Measurements from ENCODE around the gene C4BPA. TPM values are rescaled to one million over a fixed set of nuclear protein-coding genes. Genes with fewer than 3 reads are reported as not detected.

The C4BPA gene
- total and polyA plus RNA-seq, 2 of the 4 experiments (the other 2 are of a cell fraction): not detected

DNA sequence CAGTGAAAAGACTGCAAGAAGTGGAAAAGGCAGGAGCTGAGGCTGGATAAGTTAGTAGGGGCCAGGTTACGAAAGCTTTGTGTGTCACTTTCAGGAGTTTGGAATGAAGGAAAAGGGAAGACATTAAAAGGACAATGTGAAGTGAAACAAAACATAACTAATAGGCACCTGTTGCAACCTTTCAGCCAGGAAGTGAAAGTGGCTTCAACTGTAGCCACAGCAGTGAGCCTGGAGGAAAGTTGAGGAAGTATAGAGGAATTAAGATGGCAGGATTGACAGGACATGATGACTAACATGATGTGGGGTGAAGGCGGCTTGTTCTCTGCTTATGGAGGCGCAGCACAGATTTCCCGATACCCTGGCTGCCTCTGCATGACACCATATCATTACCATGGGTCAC lies 68.9 kb downstream of the C4BPA start:
- Histone ChIP-seq H3K4me2 (ENCODE audit: low read depth, low read length) (no peak overlapping the region), H3K4ac (ENCODE audit: low read depth, low read length) (no peak overlapping the region), H4K91ac (ENCODE audit: insufficient read depth, low read depth, low read length) (no peak overlapping the region), H2AK5ac (ENCODE audit: low read depth, low read length) (no peak overlapping the region), H3K27me3 (ENCODE audit: control insufficient read depth, insufficient read depth, low read length) (no peaks in the 10 kb centered on the region), H2AK9ac (replicated peaks; ENCODE audit: low read depth, low read length, poor library complexity) (no peak overlapping the region), H2BK15ac (ENCODE audit: low read depth, low read length) (no peak overlapping the region), H3K9ac (ENCODE audit: low read depth, low read length) (no peak overlapping the region), H4K8ac (ENCODE audit: low read depth in 2 of 2, low read length in 2 of 2) (no peak overlapping the region), H3K18ac (ENCODE audit: low read depth, low read length) (no peak overlapping the region), H2BK5ac (ENCODE audit: low read depth, low read length, poor library complexity, severe bottlenecking) (no peak overlapping the region), H3K56ac (ENCODE audit: extremely low read depth, insufficient read depth, low read length) (no peak overlapping the region), H2AFZ (replicated peaks; ENCODE audit: low read length, poor library complexity) (no peak overlapping the region), H2BK20ac (ENCODE audit: low read depth, low read length) (no peak overlapping the region), H3K9me3 (ENCODE audit: control insufficient read depth, insufficient read depth, low read length) (no peaks in the 10 kb centered on the region), H3K23ac (ENCODE audit: low read depth, low read length) (no peak overlapping the region), H4K20me1 (ENCODE audit: insufficient read depth, low read length) (no peaks in the 10 kb centered on the region), H3K14ac (replicated peaks; ENCODE audit: low read depth, low read length) (no peak overlapping the region), H3K36me3 (ENCODE audit: control insufficient read depth, insufficient read depth, low read length) (no peaks in the 10 kb centered on the region), H2BK120ac (ENCODE audit: low read depth, low read length) (no peak overlapping the region), H3K9me1 (ENCODE audit: insufficient read depth, low read length) (no peaks in the 10 kb centered on the region), H4K5ac (ENCODE audit: low read depth, low read length) (no peak overlapping the region), H3K4me3 (ENCODE audit: insufficient read depth, low read depth, low read length) (no peak overlapping the region), H3K27ac (ENCODE audit: insufficient read depth, low read length) (no peak overlapping the region), H3K4me1 (ENCODE audit: control insufficient read depth, insufficient read depth, low read length) (no peaks in the 10 kb centered on the region), H3K79me1 (ENCODE audit: low read depth in 1 of 2, low read length in 2 of 2) (no peaks in the 10 kb centered on the region)
- no peak for DNase-seq
- dilution Hi-C loops (cut with HindIII; ENCODE audit: low sequenced_read_pairs, unreplicated experiment) (no loop called here), intact Hi-C loops (cut with micrococcal nuclease) (no loop called here), in situ Hi-C loops (cut with MboI; ENCODE audit: low sequenced_read_pairs) (no loop called here)
- ChIA-PET POLR2A (ENCODE audit: unreplicated experiment) (no interaction called here), CTCF (no interaction called here)
- no peak for ATAC-seq (ENCODE audit: low read depth)
- no TSS peak for BruUV-seq (replicated peaks)
- WGBS, 2 experiments (ENCODE audit: extremely low coverage in 2 of 2, insufficient read length in 1 of 2): no CpG with 5 or more reads among the region's 4 CpGs
- TF ChIP-seq CHD1 (IDR thresholded peaks at IDR 0.05; ENCODE audit: low read depth, low read length) (no peak), MXI1 (IDR thresholded peaks at IDR 0.05; ENCODE audit: borderline replicate concordance, low read depth, low read length) (no peak), BHLHE40 (IDR thresholded peaks at IDR 0.05; ENCODE audit: low read depth, low read length) (no peak), RAD21 (IDR thresholded peaks at IDR 0.05; ENCODE audit: low read length) (no peak), MAZ (IDR thresholded peaks at IDR 0.05; ENCODE audit: borderline replicate concordance, low read depth, low read length) (no peak), RCOR1 (IDR thresholded peaks at IDR 0.05; ENCODE audit: insufficient replicate concordance, low read length) (no peak), CEBPB (IDR thresholded peaks at IDR 0.05; ENCODE audit: low read depth, low read length) (no peak), SMC3 (IDR thresholded peaks at IDR 0.05; ENCODE audit: low read depth, low read length) (no peak), FOS (IDR thresholded peaks at IDR 0.05; ENCODE audit: low read depth, low read length) (no peak), POLR2A (IDR thresholded peaks at IDR 0.05; ENCODE audit: low read depth, low read length) (no peak), MAFK (IDR thresholded peaks at IDR 0.05; ENCODE audit: low read depth, low read length) (no peak), RFX5 (IDR thresholded peaks at IDR 0.05; ENCODE audit: low read depth, low read length) (no peak)
- TF ChIP-seq, protein P1, sequence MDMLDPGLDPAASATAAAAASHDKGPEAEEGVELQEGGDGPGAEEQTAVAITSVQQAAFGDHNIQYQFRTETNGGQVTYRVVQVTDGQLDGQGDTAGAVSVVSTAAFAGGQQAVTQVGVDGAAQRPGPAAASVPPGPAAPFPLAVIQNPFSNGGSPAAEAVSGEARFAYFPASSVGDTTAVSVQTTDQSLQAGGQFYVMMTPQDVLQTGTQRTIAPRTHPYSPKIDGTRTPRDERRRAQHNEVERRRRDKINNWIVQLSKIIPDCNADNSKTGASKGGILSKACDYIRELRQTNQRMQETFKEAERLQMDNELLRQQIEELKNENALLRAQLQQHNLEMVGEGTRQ (IDR thresholded peaks at IDR 0.05; ENCODE audit: low read depth, low read length): no peak

All from IMR-90 (cell line).